HG03159 (cell line): ENCODE measurements around the gene HYAL1.
"Not testable (repeated sequence)": the region's sequence is repeated elsewhere in the genome, so short reads cannot be mapped to it uniquely, and the experiment has no call there.

Source experiments
- ATAC-seq: cut with Tn5 transposase; IDR thresholded peaks from one replicate; pipeline ENCODE4 v1.9.1; 2021; ENCODE audit warnings: mild to moderate bottlenecking, moderate library complexity; ENCODE audit not compliant: unreplicated experiment

The HYAL1 gene

DNA sequence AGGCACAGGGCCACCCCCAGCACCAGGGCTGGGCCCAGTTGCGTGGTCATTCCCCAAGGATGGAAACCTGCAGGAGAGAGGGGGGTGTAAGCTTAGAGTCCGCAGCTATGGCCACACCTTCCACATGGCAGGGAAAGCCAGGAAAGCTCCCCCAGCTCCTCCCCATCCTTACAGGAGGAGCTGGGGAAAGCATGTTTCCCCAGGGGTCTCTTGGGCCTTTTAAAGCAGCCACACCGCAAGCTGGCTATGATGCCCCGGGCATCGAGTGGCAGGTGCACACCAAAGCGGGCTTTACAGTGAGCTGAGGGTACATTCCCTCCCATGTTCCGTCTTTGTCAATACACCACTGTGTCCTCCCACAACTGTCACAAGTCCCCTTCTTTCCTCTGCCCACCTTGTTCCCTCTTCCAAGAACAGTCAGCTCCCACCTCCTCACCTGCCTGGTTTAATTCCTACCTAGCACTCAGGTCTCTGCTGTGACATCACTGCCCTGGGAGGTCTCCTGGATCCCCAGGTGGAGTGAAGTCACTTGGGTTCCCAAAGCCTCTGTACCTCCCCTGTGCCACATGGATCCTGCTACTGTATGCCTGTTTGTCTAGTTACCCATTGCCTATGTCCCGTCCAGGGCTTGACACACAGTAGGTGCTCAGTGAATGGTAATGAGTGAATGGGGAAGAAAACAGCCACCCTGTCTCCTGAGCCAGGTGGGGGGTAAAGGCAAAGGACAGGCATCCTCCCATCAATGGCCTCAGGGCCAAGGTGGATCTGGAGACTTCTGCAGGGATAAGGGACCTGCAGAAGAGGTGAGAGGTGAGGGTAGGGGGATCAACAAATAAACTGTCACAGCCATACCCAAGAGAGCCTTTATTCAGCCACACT is 7.6 kb downstream of the HYAL1 start:
- no peak for ATAC-seq

- no peak for ATAC-seq
These were observed 8.6 kb downstream of the HYAL1 start for GRCh38 chr3:50294492-50295403.

- no peak for ATAC-seq
These were observed 9.3 kb downstream of the HYAL1 start for GRCh38 chr3:50294089-50294488.

GRCh38 chr3:50293079-50293801 is 10.1 kb downstream of the HYAL1 start:
- no peak for ATAC-seq

DNA sequence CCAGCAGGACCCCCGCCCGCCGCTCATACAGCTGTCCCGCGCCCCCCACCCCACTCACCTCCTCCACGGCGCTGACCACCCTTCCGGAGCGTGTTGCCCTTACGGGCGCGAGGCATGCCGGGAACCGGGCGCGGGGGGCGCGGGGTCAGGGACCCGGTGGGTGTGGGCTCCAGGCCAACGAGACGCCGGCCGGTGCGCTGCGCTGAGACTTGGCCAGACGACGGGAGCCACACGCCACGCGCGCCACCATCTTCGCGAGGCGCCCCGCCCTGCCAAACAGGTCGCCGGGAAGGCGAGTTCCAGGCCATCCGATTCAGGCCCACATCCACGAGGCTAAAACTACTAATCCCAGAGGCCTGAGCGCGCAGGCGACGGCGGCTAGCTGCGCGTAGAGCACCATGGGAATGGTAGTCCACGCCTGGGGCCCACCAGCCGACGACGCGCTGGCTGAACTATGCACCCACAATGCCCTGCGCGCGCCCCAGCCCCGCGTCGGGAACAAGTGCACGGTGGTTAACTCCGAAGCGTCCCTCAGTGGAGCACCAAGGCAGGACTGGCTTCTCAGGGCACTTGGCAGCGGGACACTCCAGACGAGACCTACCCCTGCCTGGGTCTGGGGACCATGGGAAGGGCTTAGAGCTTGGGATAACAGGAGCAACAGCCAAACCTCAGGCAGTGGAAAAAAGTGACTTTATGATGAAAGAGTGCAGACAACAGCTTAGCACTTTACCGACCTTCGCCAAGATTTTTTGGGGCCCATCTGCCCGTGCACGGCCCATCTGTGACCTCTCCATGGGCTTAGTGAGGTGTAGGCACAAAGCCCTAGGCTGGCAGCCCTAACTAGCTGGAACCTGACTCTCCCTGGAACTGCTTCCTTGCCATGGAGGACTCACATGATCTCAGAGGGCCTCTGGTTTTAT is 11.0 kb downstream of the HYAL1 start, which contains the start of gene IFRD2:
TSS of gene IFRD2 (minus strand) at position 271 of the 920 bp plus-strand sequence. CDS start at position 116, 155 bp downstream.
- ATAC-seq: peak; percentile 94

DNA sequence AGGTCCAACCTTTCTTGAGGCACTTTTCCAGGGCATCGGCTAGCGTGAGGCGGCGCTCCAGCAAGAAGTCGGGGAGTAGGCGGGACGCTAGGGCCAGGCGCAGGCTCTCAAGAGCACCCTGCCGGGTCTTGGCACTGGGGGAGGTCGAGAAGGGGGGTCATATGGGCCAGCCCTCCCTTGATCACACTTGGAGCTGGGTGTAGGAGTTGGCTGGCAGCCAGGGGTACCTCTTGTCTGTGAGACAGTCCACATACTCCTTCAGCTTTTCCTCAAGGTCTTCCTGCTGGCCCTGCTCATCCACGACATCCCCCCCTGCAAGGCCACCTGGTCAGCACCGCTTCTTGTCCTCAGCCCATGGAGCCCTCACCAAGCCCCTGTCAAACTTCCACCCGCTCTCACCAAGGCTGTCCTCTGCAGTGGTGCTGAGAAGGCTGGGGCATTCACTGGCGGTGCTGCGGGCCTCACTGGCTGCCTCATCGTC is 13.2 kb downstream of the HYAL1 start:
- no peak for ATAC-seq

DNA sequence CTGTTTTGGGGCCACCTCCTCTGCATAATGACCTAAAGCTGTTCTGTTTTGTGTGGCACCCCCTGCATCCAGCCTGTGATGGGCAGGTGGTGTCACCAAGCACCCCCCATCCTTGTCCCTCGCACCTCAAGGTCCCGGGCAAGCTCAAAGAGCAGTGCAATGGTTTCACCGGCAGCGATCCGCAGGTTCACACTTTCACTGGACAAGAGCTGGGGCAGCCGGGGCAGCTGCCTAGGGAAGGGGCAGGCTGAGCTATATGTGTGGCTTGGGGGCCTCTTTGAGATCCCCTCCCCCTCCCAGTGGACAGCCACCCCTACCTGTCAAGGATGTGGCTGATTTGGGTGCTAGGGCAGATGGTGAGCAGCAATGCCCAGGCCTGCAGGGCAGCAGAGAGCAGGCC is 14.2 kb downstream of the HYAL1 start:
- ATAC-seq: no peak

DNA sequence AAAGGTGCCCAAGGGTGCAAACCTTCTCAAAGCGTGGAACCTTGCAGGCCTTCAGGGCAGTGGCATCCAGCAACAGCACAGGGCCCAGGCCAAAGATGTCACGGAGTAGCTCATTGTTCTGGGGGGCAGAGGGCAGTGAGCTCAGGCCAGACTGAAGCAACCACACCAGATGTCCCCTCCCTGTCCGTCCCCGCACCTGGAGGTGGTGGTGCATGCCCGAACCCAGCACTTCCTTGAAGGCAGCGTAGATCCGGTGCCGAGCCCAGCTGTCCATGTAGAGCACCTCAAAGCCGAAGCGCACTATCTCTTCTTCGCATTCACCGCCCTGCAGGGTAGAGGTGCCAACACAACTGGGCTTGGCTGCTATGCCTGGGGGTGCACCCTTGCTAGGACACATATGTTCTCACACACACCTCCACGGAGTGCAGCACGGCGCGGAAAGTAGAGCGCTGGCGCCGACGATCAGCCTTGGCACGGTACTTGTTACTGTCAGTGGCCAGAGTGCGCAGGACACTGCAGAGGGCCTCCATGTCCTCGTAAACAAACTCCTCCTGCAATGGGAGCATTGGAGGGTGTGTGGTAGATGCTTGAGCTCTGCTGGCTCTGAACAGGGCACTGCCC is 14.9 kb downstream of the HYAL1 start:
- no peak for ATAC-seq

DNA sequence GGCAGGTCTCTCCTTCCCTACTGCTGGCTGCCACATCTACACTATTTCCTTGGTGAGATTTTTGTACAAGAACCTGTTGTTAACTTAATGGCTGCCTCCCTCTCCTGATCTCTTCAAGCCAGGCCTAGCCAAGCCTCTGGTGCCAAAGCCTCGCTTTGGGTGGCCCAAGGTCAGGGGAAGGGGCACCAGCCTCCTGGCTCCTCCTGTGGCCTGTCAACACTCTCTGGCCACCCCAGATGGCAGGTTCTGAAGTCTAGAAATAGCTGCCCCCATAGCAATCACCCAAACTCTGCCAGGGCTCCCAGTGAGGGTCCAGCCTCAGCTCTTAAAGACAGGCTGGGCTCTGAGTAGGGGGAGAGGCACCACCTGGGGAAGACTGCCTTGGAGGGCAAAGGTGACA is 16.1 kb downstream of the HYAL1 start:
- ATAC-seq: no peak

DNA sequence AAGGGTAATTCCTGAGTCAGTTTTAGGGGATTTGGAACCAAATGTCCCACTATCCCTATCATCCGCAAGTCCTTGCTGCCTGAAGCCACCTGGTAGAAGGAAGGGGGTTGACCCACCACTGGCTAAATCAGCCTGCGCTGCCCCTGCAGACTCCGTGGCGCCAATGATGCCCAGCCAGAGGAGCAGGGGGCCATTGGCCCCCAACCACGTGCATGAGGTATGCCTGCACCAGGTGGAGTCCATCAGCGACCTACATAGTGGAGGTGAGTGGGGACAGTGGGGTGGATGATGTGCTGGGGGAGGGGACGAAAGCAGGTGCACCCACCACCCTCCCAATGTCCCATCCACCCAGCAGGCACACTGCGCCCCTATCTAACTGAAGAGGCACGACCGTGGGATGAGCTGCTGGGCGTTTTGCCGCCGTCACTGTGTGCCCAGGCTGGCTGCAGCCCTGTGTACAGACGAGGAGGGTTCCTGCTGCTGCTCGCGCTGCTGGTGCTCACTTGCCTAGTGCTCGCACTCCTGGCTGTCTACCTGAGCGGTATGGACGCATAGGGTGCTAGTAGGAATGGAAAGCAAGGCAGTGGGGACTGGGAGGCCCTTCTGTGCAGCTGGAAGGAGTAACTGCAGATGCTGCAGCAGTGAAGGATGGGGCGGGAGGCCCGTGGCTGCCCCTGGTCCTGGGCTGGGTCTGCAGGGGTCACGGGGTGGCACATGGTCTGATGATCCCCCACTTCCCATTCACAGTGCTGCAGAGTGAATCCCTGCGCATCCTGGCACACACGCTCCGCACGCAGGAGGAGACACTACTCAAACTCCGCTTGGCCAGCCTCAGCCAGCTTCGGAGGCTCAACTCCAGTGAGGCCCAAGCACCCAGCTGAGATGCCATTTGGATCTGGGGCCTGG is 16.8 kb downstream of the HYAL1 start:
- no peak for ATAC-seq

DNA sequence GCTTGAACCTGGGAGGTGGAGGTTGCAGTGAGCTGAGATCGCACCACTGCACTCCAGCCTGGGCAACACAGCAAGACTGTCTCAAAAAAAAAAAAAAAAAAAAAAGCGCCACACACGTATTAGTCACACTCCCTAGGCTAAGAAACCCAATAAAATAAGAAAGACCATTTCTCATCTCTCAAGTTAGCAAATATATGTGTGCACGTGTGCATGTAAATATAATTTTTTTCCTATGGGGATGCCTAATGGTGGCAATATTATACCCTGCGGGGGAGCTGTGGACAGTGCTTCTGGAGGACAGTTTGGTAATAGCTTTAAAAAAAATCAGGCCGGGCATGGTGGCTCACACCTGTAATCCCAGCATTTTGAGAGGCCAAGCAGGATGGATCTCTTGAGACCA is 19.3 kb downstream of the HYAL1 start:
- ATAC-seq: not testable (repeated sequence)

DNA sequence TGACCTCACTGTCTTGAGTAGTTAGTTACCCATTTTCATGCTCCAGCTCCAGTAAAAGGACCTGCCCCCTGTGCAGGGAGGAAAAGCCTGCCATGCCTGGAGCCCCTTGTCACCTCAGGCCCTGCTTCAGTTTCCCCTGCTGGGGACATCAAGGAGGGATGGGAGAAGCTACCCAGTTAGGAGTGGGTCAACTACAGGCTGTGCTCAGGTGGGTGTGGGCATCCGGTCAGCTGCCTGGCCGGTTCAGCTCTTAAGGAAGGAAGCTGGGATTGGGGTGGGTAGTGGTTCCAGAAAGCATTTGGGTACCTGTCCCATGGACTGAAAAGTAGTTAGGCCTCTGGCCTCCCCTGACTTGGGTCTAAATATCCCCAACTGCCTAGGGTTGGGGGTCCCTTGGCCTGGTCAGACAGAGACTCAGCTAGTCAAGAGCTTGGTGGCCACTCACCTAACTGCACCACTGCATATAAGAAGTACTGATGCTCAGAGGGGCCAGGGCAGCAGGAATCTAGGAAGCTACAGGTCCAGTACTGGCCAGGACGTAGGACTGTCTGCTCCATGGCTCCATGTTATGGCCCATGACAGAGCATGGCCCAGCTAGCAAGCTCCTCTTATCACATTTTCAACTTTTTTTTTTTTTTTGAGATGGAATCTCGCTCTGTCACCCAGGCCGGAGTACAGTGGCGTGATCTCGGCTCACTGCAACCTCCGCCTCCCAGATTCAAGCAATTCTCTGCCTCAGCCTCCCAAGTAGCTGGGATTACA is 23.9 kb downstream of the HYAL1 start:
- ATAC-seq: no peak

DNA sequence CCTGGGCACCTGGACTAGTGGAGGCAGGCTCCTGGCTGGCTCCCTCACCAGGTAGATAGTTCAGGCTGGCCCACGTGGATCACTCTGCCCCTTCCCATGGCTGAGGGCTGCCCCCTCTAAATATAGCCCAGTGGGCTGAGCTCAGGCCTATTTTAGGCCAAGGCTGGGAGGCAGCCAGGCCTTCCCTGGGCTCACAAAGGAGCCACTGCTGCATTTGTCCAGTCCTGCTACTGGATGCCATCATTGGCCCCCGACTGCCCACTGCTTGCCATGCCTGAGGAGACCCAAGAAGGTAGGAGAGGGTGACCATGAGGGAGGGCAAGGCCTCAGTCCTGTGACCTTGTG is 24.5 kb downstream of the HYAL1 start, which contains the start of gene LSMEM2:
TSS of gene LSMEM2 (plus strand) at position 208 of the 345 bp plus-strand sequence. CDS start at position 235, 27 bp downstream.
- no peak for ATAC-seq

- no peak for ATAC-seq
These were observed 25.1 kb downstream of the HYAL1 start for GRCh38 chr3:50278123-50278879.

DNA sequence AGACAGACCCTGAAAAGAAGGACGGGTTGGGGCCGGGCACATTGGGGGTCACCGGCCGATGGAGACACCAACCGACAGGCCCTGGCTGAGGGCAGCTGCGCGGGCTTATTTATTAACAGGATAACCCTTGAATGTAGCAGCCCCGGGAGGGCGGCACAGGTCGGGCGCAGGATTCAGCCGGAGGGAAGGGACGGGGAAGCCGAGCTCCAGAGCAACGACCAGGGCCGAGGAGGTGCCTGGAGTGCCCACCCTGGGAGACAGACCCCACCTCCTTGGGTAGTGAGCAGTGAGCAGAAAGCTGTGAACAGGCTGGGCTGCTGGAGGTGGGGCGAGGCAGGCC is 26.6 kb downstream of the HYAL1 start:
- no peak for ATAC-seq

GRCh38 chr3:50275996-50276761 is 27.2 kb downstream of the HYAL1 start:
- ATAC-seq: no peak
